ENCODE results near the gene GGTLC1. TPM values are rescaled to one million over a fixed set of nuclear protein-coding genes. Genes with fewer than 3 reads are reported as not detected.

GGTLC1 gene
- total RNA-seq, 4 donors from 2014 or later = 2.0 to 5.9 (median 4.8) TPM; not detected in 1

DNA sequence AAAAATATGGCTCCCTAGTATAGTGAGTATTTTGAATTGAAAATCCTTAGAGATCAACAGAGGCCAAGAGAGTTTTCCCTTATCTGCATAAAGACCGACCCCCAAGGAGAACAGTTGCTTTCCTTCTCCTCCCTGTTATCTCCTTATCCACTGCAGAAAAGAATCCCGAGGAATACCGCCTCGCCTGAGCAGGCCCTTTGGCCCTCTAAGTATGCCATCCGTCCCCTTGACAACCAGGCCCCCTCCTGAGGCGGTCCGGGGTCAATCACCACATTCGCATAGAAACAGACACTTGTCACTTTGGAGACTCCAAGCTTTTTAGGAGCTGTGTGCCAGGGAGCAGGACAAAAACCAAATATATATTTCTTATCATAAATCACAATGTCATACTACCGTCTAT lies 15.9 kb upstream of the GGTLC1 start:
- no peaks in the 10 kb centered on the region for H3K4me1 ChIP-seq
- H3K27me3 ChIP-seq = no peaks in the 10 kb centered on the region
- no peaks in the 10 kb centered on the region for H3K9me3 ChIP-seq
- intact Hi-C loops (cut with DNase I) = no loop called here
- H3K36me3 ChIP-seq = no peaks in the 10 kb centered on the region
- no peak overlapping the region for H3K27ac ChIP-seq
- DNase-seq = no peak
- no peak overlapping the region for H3K4me3 ChIP-seq (replicated peaks in 1 of 3)
- TF ChIP-seq, protein P1, sequence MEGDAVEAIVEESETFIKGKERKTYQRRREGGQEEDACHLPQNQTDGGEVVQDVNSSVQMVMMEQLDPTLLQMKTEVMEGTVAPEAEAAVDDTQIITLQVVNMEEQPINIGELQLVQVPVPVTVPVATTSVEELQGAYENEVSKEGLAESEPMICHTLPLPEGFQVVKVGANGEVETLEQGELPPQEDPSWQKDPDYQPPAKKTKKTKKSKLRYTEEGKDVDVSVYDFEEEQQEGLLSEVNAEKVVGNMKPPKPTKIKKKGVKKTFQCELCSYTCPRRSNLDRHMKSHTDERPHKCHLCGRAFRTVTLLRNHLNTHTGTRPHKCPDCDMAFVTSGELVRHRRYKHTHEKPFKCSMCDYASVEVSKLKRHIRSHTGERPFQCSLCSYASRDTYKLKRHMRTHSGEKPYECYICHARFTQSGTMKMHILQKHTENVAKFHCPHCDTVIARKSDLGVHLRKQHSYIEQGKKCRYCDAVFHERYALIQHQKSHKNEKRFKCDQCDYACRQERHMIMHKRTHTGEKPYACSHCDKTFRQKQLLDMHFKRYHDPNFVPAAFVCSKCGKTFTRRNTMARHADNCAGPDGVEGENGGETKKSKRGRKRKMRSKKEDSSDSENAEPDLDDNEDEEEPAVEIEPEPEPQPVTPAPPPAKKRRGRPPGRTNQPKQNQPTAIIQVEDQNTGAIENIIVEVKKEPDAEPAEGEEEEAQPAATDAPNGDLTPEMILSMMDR (IDR thresholded peaks at IDR 0.05) = no peak
- TF ChIP-seq POLR2A (IDR thresholded peaks at IDR 0.05) = no peak
- 67 to 75% methylated on average over 9 of the region's 9 CpGs for WGBS, 2 donors

DNA sequence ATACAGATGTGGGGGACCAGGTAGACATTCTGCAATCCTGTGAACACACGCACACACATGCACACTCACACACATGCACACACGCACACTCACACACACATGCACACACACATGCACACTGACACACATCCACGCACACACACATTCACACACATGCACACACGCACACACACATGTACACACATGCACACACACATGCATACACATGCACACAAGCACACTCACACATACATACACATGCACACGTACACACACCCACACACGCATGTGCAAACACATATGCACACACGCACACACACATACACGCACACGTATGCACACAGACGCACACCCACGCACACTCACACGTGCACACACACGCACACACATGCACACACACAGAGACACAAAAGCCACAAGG lies 14.3 kb upstream of the GGTLC1 start:
- intact Hi-C loops (cut with DNase I) = no loop called here
- H3K27me3 ChIP-seq = no peaks in the 10 kb centered on the region
- no peak overlapping the region for H3K27ac ChIP-seq
- no peak for DNase-seq
- H3K4me1 ChIP-seq = no peaks in the 10 kb centered on the region
- H3K4me3 ChIP-seq (replicated peaks in 1 of 3) = no peak overlapping the region
- TF ChIP-seq, protein P1 (IDR thresholded peaks at IDR 0.05) = no peak
- no peak for TF ChIP-seq POLR2A (IDR thresholded peaks at IDR 0.05)
- WGBS, 2 donors = 94 to 96% methylated on average over 13 of the region's 13 CpGs
- no peaks in the 10 kb centered on the region for H3K36me3 ChIP-seq
- H3K9me3 ChIP-seq = no peaks in the 10 kb centered on the region

DNA sequence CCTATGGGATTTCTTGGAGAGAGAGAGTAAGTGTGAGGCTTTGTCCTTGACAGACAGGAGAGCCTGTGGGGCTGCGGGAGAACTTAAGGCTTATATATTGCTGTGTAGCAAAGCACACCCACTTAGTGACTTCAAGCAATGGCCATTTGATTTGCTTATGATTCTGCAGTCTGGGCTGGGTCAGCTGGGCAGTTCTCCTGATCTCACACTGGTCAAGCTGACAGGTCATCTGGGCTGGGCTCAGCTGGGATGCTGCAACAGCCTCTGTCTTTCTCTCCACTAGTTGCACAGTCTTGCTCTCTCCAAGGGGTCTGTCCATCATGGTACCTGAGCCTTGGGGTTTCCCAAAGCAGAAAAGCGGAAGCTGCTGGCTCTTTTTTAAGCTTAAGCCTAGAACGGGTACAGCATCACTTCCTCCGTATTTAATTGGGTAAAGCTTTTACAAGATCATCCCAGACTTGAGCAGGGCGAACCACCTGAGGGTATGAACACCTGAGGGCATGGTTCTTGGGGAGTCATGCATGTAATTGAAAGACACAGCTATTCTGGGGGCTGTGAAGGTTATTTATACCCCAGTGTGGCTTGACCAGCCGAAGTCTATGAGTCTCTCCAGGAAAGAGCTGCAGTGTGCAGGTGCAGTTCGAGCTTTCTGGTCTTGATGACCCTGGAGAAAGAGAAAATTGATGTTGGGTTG lies 13.3 kb upstream of the GGTLC1 start:
- H3K27ac ChIP-seq = no peak overlapping the region
- WGBS, 2 donors = 92 to 94% methylated on average over 7 of the region's 7 CpGs
- no peak for DNase-seq
- H3K9me3 ChIP-seq = no peaks in the 10 kb centered on the region
- no peaks in the 10 kb centered on the region for H3K27me3 ChIP-seq
- H3K4me3 ChIP-seq (replicated peaks in 1 of 3) = no peak overlapping the region
- no peaks in the 10 kb centered on the region for H3K4me1 ChIP-seq
- no peaks in the 10 kb centered on the region for H3K36me3 ChIP-seq
- TF ChIP-seq, protein P1 (IDR thresholded peaks at IDR 0.05) = no peak
- no peak for TF ChIP-seq POLR2A (IDR thresholded peaks at IDR 0.05)
- intact Hi-C loops (cut with DNase I) = no loop called here

DNA sequence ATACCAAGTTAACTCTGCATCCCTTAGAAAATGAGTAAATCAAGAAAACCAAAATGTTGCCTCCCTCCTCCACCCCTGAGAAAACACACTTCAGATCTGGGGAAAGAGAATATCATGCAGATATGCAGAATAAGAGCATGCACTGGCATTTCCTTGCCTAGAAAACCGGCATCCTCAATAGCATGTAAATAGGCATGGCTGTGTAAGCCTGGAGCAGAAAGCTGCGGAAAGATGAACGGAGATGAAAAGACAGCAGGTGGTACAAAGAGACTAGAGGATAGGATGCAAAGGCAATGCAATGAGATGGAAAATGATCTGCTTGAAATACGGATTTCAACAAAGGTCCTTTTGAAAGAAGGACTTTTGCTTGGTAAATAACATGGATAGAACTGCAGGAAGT lies 10.3 kb upstream of the GGTLC1 start:
- DNase-seq = no peak
- 81% methylated on average over 4 of the region's 4 CpGs for WGBS, 2 donors
- H3K27ac ChIP-seq = no peak overlapping the region
- no peaks in the 10 kb centered on the region for H3K4me1 ChIP-seq
- TF ChIP-seq, protein P1 (IDR thresholded peaks at IDR 0.05) = no peak
- TF ChIP-seq POLR2A (IDR thresholded peaks at IDR 0.05) = no peak
- H3K9me3 ChIP-seq = no peaks in the 10 kb centered on the region
- no peak overlapping the region for H3K4me3 ChIP-seq (replicated peaks in 1 of 3)
- H3K27me3 ChIP-seq = no peaks in the 10 kb centered on the region
- intact Hi-C loops (cut with DNase I) = no loop called here
- H3K36me3 ChIP-seq = no peaks in the 10 kb centered on the region

DNA sequence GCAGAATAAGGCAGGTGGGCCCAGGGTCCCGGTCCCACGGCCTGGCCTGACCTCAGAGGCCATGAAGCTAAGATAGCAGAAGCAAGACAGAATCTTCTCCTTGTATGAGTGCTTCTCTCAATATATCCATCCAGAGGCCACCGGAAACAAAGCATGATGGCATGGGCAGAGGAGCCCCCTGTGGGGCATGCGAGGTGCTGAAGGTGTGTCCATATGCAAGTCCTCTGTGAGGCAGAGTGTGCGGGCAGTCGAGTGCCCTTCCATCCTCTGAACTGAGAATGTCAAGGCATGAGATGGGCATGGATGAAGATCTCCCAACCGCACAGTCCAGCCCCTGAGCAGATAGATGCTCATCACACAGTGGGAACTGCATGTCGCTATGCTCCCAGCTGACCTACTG lies 9.8 kb upstream of the GGTLC1 start:
- intact Hi-C loops (cut with DNase I) = no loop called here
- no peak for TF ChIP-seq POLR2A (IDR thresholded peaks at IDR 0.05)
- TF ChIP-seq, protein P1 (IDR thresholded peaks at IDR 0.05) = no peak

More for the DNA sequence above, 9.8 kb upstream of the GGTLC1 start:
- H3K27me3 ChIP-seq = no peaks in the 10 kb centered on the region
- no peaks in the 10 kb centered on the region for H3K4me1 ChIP-seq
- WGBS, 2 donors = 91 to 92% methylated on average over 8 of the region's 8 CpGs
- DNase-seq = no peak
- H3K36me3 ChIP-seq = no peaks in the 10 kb centered on the region
- no peak overlapping the region for H3K4me3 ChIP-seq (replicated peaks in 1 of 3)
- no peak overlapping the region for H3K27ac ChIP-seq
- no peaks in the 10 kb centered on the region for H3K9me3 ChIP-seq

Measured in thyroid gland (tissue), 4 donors.